Measurements from ENCODE around the gene FLAD1. TPM values are rescaled to one million over a fixed set of nuclear protein-coding genes. Genes with fewer than 3 reads are reported as not detected.

FLAD1 gene
- total and polyA plus RNA-seq, 2 of the 8 experiments (the other 6 are each of a cell fraction or from before 2014, with no cell fraction given) = 104 to 143 TPM

DNA sequence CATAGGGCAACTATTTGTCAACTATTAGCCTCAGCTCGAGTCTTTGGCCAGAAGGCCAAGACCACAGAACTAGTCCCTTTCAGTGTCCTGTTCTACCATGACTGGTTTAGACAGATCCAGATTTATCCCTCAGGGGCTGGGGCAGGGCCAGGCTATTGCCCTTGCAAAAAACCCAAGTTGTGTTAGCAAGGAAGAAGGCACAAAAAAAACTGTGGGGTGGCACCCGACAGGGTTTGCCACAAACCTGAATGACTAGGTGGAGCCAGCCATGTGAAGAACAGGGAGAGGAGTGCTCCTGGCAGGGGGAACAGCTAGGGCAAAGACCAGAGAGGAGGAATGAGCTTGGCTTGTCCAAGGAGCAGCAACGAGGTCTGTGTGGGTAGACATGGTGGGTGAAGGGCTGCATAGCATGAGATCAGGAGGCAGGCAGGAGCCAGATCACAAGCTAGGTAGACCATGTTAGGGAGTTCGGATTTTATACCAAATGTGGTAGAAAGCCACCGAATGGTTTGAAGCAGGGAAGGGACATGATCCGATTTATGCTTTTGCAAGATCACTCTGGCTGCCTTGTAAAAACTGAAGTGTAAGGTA lies 54.8 kb downstream of the FLAD1 start (continued):
- TF ChIP-seq, protein P1, sequence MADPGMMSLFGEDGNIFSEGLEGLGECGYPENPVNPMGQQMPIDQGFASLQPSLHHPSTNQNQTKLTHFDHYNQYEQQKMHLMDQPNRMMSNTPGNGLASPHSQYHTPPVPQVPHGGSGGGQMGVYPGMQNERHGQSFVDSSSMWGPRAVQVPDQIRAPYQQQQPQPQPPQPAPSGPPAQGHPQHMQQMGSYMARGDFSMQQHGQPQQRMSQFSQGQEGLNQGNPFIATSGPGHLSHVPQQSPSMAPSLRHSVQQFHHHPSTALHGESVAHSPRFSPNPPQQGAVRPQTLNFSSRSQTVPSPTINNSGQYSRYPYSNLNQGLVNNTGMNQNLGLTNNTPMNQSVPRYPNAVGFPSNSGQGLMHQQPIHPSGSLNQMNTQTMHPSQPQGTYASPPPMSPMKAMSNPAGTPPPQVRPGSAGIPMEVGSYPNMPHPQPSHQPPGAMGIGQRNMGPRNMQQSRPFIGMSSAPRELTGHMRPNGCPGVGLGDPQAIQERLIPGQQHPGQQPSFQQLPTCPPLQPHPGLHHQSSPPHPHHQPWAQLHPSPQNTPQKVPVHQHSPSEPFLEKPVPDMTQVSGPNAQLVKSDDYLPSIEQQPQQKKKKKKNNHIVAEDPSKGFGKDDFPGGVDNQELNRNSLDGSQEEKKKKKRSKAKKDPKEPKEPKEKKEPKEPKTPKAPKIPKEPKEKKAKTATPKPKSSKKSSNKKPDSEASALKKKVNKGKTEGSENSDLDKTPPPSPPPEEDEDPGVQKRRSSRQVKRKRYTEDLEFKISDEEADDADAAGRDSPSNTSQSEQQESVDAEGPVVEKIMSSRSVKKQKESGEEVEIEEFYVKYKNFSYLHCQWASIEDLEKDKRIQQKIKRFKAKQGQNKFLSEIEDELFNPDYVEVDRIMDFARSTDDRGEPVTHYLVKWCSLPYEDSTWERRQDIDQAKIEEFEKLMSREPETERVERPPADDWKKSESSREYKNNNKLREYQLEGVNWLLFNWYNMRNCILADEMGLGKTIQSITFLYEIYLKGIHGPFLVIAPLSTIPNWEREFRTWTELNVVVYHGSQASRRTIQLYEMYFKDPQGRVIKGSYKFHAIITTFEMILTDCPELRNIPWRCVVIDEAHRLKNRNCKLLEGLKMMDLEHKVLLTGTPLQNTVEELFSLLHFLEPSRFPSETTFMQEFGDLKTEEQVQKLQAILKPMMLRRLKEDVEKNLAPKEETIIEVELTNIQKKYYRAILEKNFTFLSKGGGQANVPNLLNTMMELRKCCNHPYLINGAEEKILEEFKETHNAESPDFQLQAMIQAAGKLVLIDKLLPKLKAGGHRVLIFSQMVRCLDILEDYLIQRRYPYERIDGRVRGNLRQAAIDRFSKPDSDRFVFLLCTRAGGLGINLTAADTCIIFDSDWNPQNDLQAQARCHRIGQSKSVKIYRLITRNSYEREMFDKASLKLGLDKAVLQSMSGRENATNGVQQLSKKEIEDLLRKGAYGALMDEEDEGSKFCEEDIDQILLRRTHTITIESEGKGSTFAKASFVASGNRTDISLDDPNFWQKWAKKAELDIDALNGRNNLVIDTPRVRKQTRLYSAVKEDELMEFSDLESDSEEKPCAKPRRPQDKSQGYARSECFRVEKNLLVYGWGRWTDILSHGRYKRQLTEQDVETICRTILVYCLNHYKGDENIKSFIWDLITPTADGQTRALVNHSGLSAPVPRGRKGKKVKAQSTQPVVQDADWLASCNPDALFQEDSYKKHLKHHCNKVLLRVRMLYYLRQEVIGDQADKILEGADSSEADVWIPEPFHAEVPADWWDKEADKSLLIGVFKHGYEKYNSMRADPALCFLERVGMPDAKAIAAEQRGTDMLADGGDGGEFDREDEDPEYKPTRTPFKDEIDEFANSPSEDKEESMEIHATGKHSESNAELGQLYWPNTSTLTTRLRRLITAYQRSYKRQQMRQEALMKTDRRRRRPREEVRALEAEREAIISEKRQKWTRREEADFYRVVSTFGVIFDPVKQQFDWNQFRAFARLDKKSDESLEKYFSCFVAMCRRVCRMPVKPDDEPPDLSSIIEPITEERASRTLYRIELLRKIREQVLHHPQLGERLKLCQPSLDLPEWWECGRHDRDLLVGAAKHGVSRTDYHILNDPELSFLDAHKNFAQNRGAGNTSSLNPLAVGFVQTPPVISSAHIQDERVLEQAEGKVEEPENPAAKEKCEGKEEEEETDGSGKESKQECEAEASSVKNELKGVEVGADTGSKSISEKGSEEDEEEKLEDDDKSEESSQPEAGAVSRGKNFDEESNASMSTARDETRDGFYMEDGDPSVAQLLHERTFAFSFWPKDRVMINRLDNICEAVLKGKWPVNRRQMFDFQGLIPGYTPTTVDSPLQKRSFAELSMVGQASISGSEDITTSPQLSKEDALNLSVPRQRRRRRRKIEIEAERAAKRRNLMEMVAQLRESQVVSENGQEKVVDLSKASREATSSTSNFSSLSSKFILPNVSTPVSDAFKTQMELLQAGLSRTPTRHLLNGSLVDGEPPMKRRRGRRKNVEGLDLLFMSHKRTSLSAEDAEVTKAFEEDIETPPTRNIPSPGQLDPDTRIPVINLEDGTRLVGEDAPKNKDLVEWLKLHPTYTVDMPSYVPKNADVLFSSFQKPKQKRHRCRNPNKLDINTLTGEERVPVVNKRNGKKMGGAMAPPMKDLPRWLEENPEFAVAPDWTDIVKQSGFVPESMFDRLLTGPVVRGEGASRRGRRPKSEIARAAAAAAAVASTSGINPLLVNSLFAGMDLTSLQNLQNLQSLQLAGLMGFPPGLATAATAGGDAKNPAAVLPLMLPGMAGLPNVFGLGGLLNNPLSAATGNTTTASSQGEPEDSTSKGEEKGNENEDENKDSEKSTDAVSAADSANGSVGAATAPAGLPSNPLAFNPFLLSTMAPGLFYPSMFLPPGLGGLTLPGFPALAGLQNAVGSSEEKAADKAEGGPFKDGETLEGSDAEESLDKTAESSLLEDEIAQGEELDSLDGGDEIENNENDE (IDR thresholded peaks at IDR 0.05; ENCODE audit: insufficient replicate concordance, low read length) = no peak

All from H1 (cell line).